ENCODE data around the gene ZMYND8.

DNA sequence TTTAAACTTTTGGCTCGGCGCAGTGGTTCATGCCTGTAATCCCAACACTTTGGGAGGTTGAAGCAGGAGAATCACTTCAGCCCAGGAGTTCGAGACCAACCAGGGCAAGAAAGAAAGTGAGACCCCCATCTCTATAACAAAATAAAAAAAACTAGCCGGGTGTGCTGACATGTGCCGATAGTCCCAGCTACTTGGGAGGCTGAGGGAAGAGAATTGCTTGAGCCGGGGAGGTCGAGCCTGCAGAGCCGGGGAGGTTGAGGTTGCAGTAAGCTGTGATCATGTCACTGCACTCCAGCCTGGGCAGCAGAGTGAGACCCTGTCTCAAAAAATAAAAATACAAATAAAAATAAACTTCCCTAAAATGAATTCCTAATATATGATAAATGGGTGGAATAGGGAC lies 50.4 kb downstream of the ZMYND8 start:
- TF ChIP-seq, protein P1, sequence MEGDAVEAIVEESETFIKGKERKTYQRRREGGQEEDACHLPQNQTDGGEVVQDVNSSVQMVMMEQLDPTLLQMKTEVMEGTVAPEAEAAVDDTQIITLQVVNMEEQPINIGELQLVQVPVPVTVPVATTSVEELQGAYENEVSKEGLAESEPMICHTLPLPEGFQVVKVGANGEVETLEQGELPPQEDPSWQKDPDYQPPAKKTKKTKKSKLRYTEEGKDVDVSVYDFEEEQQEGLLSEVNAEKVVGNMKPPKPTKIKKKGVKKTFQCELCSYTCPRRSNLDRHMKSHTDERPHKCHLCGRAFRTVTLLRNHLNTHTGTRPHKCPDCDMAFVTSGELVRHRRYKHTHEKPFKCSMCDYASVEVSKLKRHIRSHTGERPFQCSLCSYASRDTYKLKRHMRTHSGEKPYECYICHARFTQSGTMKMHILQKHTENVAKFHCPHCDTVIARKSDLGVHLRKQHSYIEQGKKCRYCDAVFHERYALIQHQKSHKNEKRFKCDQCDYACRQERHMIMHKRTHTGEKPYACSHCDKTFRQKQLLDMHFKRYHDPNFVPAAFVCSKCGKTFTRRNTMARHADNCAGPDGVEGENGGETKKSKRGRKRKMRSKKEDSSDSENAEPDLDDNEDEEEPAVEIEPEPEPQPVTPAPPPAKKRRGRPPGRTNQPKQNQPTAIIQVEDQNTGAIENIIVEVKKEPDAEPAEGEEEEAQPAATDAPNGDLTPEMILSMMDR (IDR thresholded peaks at IDR 0.05): no peak
- TF ChIP-seq POLR2A (IDR thresholded peaks at IDR 0.05): no peak
